Measurements from ENCODE around the gene RAB11FIP4. TPM values are rescaled to one million over a fixed set of nuclear protein-coding genes. Genes with fewer than 3 reads are reported as not detected.

The RAB11FIP4 gene
- total RNA-seq, 1 donor from 2014 or later = 32.4 TPM

DNA sequence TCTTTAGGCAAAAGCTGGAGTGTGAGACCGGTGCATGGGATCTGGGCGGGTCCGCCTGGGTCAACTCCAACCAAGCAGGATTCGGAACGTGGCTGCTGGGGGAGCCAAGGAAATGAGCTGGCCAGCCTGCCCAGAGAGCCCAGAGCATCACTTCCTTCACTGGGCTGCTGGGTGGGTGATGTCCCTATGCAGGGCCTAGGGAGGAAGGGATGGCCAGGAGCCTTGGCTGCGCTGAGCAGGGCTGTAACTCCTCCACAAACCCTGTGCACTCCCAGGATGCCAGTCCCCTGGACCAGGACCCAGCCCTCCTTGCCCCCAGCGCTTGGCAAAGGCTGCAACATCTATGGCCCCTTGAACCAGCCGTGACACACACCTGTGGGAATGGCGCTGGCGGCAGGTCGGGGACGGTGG, 138.4 kb downstream of the RAB11FIP4 start:
- DNase-seq (ENCODE audit: extremely low spot score, unreplicated experiment) = no peak
- TF ChIP-seq, protein P1, sequence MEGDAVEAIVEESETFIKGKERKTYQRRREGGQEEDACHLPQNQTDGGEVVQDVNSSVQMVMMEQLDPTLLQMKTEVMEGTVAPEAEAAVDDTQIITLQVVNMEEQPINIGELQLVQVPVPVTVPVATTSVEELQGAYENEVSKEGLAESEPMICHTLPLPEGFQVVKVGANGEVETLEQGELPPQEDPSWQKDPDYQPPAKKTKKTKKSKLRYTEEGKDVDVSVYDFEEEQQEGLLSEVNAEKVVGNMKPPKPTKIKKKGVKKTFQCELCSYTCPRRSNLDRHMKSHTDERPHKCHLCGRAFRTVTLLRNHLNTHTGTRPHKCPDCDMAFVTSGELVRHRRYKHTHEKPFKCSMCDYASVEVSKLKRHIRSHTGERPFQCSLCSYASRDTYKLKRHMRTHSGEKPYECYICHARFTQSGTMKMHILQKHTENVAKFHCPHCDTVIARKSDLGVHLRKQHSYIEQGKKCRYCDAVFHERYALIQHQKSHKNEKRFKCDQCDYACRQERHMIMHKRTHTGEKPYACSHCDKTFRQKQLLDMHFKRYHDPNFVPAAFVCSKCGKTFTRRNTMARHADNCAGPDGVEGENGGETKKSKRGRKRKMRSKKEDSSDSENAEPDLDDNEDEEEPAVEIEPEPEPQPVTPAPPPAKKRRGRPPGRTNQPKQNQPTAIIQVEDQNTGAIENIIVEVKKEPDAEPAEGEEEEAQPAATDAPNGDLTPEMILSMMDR (conservative IDR thresholded peaks at IDR 0.05) = no peak
- Mint-ChIP-seq H3K4me1 (ENCODE audit: unreplicated experiment) (peaks cover 19% of the 10 kb centered on the region), H3K27me3 (no peaks in the 10 kb centered on the region), H3K27ac (no peak overlapping the region), H3K9me3 (no peaks in the 10 kb centered on the region), H3K36me3 (no peaks in the 10 kb centered on the region), H3K4me3 (no peak overlapping the region)

DNA sequence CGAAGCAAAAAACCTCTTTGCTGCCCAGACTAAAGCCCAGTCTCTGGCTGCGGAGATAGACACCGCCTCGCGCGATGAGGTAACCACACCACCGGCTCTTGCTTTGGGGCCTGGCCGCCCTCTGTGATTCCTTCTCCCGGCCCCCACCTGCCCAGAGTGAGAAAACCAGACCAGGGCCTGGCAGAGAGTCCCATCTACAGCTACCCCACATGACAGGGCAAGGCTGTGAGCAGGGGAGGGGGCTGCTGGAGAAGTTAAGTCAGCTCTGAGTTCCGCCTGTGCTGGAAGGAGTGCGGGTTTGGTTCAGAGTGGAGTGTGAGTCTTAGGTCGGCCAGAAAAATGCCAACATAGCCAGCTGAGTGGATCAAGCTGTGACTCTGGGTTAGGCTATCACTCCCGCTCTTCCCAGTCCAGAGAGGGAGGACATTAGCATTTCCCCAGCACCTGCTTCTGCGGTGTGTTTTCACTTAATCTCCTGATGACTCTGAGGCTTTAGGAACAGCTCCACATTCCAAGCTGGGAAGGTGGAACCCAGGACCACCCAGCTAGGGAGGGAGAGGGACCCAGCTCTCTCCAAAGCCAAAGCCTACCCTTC, 139.0 kb downstream of the RAB11FIP4 start:
- Mint-ChIP-seq H3K36me3 (no peaks in the 10 kb centered on the region), H3K27ac (no peak overlapping the region), H3K27me3 (no peaks in the 10 kb centered on the region), H3K4me3 (no peak overlapping the region), H3K4me1 (ENCODE audit: unreplicated experiment) (peaks cover 19% of the 10 kb centered on the region), H3K9me3 (no peaks in the 10 kb centered on the region)
- no peak for DNase-seq (ENCODE audit: extremely low spot score, unreplicated experiment)
- TF ChIP-seq, protein P1 (conservative IDR thresholded peaks at IDR 0.05) = no peak

DNA sequence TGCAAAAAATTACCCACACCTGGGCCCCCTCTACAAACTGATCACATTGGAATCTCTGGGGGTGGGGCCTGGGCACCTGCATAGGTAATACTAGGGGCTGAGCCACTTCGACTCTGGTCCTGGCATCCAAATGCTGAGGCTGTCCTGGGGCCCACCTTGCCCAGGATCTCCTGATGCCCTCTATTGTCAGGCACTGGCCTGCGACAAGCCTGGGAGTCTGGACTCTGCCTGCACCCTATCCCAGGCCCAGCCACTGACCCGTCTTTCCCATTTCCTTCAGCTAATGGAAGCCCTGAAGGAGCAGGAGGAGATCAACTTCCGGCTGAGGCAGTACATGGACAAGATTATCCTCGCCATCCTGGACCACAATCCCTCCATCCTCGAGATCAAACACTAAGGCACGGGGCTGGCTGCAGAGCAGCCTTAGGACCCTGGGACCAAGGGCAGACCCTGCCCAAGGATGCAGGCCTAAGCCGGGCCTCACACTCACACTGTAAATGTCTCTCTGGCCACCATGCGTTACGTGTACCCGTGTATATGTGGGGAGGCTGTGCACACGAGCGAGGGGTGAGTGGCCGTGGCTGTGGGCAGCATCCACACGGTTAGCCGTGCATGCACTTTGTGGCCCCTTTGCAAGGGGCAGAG, 140.0 kb downstream of the RAB11FIP4 start:
- H3K36me3 Mint-ChIP-seq = no peaks in the 10 kb centered on the region
- no peaks in the 10 kb centered on the region for H3K27me3 Mint-ChIP-seq
- H3K4me3 Mint-ChIP-seq = no peak overlapping the region
- DNase-seq (ENCODE audit: extremely low spot score, unreplicated experiment) = no peak
- TF ChIP-seq, protein P1 (conservative IDR thresholded peaks at IDR 0.05) = no peak
- H3K4me1 Mint-ChIP-seq (ENCODE audit: unreplicated experiment) = peaks cover 19% of the 10 kb centered on the region
- no peaks in the 10 kb centered on the region for H3K9me3 Mint-ChIP-seq
- H3K27ac Mint-ChIP-seq = no peak overlapping the region

DNA sequence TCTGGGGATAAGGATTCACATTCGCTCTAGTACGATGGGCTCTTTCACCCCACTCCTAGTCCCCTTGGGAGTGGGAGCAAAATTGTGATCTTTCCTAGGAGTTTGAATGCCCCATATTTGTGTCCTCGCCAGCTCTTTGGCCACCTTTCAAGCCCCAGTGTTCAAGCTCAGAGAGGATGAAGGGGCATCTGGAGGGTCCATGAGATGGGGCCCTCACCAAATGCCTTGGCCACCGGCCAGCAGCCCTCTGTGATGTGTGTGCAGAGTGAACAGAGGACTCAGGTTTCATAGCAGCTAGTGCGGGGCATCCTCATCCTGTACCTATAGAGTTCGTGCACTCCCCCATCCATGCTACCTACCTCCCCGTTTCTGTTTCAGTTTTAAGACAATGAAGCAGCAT, 140.6 kb downstream of the RAB11FIP4 start:
- peaks cover 22% of the 10 kb centered on the region for H3K4me1 Mint-ChIP-seq (ENCODE audit: unreplicated experiment)
- no peaks in the 10 kb centered on the region for H3K36me3 Mint-ChIP-seq
- H3K27ac Mint-ChIP-seq = no peak overlapping the region
- H3K9me3 Mint-ChIP-seq = no peaks in the 10 kb centered on the region
- H3K4me3 Mint-ChIP-seq = no peak overlapping the region
- H3K27me3 Mint-ChIP-seq = no peaks in the 10 kb centered on the region
- TF ChIP-seq, protein P1 (conservative IDR thresholded peaks at IDR 0.05) = no peak
- no peak for DNase-seq (ENCODE audit: extremely low spot score, unreplicated experiment)

DNA sequence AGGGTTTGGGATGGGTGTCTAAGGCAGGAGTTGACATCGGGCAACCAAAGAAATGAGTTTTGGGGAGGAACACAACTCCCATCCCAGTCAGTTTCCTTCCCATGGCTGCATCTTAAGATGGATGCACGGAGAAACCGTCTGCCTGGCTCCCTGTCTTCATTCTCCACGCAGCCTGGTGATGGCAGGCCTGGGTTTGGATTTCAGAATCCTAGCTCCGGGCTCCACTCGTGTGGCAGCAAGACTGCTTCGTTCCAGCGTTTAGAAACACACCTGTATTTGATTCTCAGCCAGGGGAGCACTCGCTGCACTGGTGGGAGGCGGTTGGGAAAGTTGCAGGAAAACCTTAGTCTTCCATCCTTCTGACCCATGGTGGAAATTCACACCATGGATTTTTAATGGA, 141.1 kb downstream of the RAB11FIP4 start:
- no peak overlapping the region for H3K4me3 Mint-ChIP-seq
- H3K4me1 Mint-ChIP-seq (ENCODE audit: unreplicated experiment) = peaks cover 26% of the 10 kb centered on the region
- no peaks in the 10 kb centered on the region for H3K27me3 Mint-ChIP-seq
- no peak overlapping the region for H3K27ac Mint-ChIP-seq
- no peak for DNase-seq (ENCODE audit: extremely low spot score, unreplicated experiment)
- no peaks in the 10 kb centered on the region for H3K9me3 Mint-ChIP-seq
- TF ChIP-seq, protein P1 (conservative IDR thresholded peaks at IDR 0.05) = no peak
- H3K36me3 Mint-ChIP-seq = no peaks in the 10 kb centered on the region
